Daoy (cell line): ENCODE results near the gene YWHAB. TPM values are rescaled to one million over a fixed set of nuclear protein-coding genes. Genes with fewer than 3 reads are reported as not detected.
"Not testable (repeated sequence)": the region's sequence is repeated elsewhere in the genome, so short reads cannot be mapped to it uniquely, and the experiment has no call there.

Experiments
- DNase-seq: peaks from one replicate; pipeline ENCODE4 v3.0.0-alpha.2; 2015; ENCODE audit warnings: low read depth
- total RNA-seq: library from RNA; depleted of rRNA; stranded (reverse); fragments of >200 nt; shearing (Covaris generic); gene quantifications from 2 replicates; pipeline ENCODE4 v1.2.3, GENCODE V29; 2014; rRNA removed

YWHAB gene
- total RNA-seq = 58.3 and 62.8 TPM in 2 replicates

- peak; percentile 99 for DNase-seq
Measured at GRCh38 chr20:44885392-44886265, at the start of gene YWHAB. TSS of gene YWHAB (plus strand) at chr20:44885705. CDS start at chr20:44901534, 15,829 bp downstream.

GRCh38 chr20:44836601-44837120 lies 48.8 kb upstream of the YWHAB start:
- DNase-seq = no peak

GRCh38 chr20:44837946-44838345 lies 47.6 kb upstream of the YWHAB start:
- no peak for DNase-seq

DNA sequence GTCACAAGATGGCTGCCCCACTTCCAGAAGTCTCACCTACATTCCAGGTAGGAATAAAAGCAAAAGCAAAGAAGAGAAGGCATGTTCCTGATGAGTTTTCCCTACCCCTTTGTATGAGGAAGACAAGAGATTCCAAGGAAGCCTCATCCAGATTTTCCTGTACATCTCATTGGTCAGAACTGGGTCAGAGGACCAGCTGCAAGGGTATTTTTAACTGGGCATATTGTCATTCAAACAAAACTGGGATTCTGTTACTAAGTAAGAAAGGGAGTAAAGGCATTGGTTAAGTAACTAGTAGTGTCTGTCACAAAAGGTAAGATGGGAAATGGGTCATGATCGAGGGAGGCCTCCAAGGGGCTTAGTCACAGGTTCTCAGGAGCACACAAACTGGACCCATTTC lies 47.0 kb upstream of the YWHAB start:
- DNase-seq = no peak

DNA sequence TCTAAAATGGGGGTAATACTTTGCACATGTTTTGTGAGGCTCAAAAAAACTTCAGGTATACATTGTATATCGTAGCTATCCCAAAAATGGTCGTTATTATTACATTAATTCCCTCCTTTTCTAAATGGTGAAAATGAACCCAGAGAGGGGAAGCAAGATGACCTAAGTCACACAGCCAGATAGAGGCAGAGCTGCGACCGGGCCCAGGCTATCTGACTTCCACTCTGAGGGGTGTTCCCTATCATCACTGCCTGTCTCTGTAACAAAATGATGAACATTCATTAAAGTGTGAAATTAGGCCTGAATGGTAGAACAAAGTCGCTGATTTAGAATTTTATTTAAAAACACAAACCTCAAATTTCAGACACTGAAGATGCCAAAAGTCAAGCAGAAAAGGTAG lies 46.0 kb upstream of the YWHAB start:
- no peak for DNase-seq

DNA sequence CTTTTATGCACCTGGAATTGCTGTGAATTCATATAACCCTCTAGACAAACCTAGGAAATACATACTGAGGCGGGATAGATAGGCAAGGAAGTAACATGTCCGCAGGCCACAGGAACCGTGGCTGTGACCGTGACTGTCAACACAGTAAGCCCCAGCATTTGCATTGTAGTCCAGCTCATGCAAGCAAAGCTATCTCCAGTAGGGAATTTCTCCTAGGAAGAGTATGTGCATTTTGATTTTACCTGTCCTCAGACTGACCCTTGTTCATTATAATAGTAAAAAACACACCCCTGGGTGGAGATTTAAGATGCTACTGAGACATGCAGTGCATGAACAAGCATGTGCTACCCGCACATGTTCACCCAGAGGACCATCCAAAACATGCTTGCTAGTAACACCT lies 44.7 kb upstream of the YWHAB start:
- DNase-seq = no peak

GRCh38 chr20:44841955-44842354 lies 43.5 kb upstream of the YWHAB start:
- DNase-seq = no peak

DNA sequence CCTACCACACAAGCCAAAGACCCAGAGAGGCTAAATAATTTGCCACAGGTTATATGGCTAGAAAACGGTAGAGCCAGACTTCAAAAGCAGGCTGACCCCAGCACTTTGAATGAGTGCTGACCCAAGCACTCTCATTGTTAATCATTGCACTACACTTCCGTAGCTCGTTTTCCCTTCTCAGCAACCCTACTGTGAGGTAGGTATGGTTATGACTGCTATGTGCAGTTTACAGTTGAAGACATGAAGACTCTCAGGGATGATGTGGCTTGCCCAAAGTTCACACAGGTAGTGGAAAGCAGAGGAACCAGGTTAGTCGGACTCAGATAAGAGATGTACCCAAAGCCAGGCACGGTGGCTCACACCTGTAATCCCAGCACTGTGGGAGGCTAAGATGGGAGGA lies 41.6 kb upstream of the YWHAB start:
- no peak for DNase-seq

GRCh38 chr20:44848254-44849015 lies 37.1 kb upstream of the YWHAB start:
- no peak for DNase-seq

- no peak for DNase-seq
Measured at GRCh38 chr20:44849703-44850102, 35.8 kb upstream of the YWHAB start.

- no peak for DNase-seq
Measured at GRCh38 chr20:44850272-44850671, 35.2 kb upstream of the YWHAB start.

DNA sequence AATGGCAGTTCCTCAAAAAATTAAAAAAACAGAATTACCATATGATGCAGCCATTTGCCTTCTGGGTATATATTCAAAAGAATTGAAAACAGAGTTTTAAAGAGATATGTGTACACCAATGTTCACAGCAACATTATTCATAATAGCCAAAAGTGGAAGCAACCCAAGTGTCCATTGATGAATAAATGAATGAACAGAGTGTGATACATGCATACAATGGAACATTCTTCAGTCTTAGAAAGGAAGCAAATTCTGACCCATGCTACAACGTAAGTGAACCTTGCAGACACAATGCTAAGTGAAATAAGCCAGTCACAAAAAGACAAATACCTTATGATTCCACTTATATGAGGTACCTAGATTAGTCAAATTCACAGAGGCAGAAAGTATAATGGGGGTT lies 34.7 kb upstream of the YWHAB start:
- DNase-seq = no peak

- no peak for DNase-seq
Measured at GRCh38 chr20:44851545-44851944, 34.0 kb upstream of the YWHAB start.

GRCh38 chr20:44856442-44856841 lies 29.1 kb upstream of the YWHAB start:
- DNase-seq = no peak

- DNase-seq = peak; percentile 17
Measured at GRCh38 chr20:44856856-44857448, 28.6 kb upstream of the YWHAB start.

GRCh38 chr20:44858606-44859360 lies 26.7 kb upstream of the YWHAB start:
- no peak for DNase-seq

DNA sequence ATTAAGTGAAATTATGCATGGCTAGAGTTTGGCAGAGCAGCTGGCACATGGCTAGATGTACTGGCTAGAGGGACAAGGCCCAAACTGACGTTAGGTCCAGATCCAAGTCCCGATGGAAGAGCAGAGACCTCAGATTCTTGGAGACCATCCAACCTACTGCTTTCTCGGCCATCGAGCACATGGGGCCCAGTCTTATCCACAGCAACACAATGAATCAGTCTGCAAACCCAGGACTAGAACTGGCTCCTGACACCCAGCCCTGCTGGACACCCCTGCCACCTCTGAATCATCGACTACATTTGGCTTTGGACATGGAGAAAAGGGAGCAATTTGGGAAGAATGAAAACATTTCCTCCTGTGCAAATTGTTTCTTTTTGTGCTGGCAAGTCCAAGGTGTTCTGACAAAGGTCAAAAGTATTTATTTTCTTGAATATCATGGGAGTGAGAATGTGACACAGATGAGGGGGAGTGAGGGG lies 23.9 kb upstream of the YWHAB start:
- DNase-seq = peak; percentile 58

DNA sequence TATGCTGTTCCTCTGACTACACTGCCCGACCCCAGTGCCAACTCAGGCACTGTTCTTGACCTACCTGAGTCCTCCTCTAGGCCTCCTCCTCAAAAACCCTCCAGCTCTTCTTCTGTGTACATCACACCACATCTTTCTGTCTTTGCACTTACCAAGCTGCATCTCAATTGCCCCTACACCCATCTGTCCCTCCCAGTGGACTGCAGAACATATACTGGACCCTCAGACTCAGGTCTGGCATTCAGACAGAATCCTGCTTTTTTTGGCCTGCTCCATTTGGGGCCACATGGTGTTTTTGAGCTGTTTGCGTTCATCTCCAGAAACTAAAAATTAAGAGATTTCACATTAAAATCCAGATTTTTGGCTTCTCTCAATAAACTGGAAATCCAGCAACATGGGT lies 23.2 kb upstream of the YWHAB start:
- no peak for DNase-seq

DNA sequence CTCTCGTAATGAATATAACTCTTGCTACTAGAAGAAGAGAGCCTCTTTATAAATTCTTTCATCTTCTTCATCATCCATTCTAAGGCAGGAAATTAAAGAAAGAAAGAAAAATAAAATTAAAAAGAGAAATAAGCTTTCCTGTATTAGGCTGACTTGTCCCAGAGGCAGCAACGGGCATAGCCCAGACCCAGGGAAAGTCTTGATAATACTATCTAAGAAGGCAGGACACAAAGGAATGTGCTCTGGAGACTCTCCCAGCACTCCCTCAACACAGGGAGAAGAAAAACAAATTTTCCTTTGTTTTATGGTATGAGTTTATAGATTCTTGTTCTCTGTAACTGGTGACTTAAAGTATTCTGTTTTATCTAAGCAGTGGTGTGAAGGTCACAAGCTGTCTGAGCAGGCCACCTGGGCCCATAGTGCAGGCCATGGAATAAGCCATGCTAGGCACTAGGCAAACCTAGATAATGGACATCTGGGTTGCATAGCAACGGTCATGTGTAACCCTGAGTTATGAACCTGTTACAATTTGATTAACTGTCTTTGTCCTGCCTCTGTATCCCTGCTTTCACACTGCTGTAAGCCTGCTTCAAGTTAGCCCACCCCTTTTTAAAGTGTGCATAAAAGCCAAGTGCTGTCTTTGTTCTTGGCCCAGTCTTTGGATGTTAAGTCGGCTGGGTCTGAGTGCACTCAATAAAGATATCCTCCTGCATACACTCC lies 22.0 kb upstream of the YWHAB start:
- not testable (repeated sequence) for DNase-seq

DNA sequence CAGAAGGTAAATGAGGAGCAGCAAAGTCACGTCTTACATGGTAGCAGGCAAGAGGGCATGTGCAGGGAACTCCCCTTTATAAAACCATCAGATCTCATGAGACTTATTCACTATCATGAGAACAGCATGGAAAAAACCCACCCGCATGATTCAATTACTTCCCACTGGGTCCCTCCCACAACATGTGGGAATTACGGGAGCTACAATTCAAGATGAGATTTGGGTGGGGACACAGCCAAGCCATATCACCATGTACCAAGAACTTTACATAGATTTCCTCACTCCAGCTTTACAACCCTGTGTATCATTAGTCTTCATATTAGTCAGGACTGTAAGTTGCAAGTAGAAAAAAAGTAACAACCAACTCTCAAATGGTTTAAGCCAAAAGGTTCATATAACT lies 21.0 kb upstream of the YWHAB start:
- not testable (repeated sequence) for DNase-seq
